HL-60 (cell line): Measurements from ENCODE around the gene KBTBD13.

Experiments
- DNase-seq, 2 experiments: peaks; one replicate each; pipeline ENCODE4 v3.0.0-alpha.2; 2010 to 2020; ENCODE audit warnings: low read depth in 1 of 2, low spot score in 1 of 2
- H3K27ac ChIP-seq: fragments of 250-450 bp; sonication (Bioruptor Pico); replicated peaks from 2 replicates; pipeline ENCODE4 v1.5.1; 2020; ENCODE audit warnings: mild to moderate bottlenecking, moderate library complexity
- H3K27me3 ChIP-seq: fragments of 250-450 bp; sonication (Bioruptor Pico); 2 replicates; pipeline ENCODE4 v1.5.1; 2021; ENCODE audit warnings: mild to moderate bottlenecking, moderate library complexity; ENCODE audit not compliant: insufficient read depth, poor library complexity, severe bottlenecking
- H3K4me3 ChIP-seq: replicated peaks from 2 replicates; pipeline ENCODE4 v1.5.1; 2011; ENCODE audit warnings: mild to moderate bottlenecking, control low read depth, low read length; ENCODE audit not compliant: insufficient read depth
- GABPA ChIP-seq: IDR thresholded peaks from 2 replicates; pipeline ENCODE4 v1.6.1; 2012; ENCODE audit warnings: low read depth
- POLR2AphosphoS5 ChIP-seq: IDR thresholded peaks from 2 replicates; pipeline ENCODE4 v1.6.1; 2012; ENCODE audit warnings: low read depth
- SPI1 ChIP-seq: IDR thresholded peaks from 2 replicates; pipeline ENCODE4 v1.6.1; 2012; ENCODE audit warnings: low read depth, mild to moderate bottlenecking, borderline replicate concordance
- TF ChIP-seq, protein P1 (sequence below): IDR thresholded peaks from 2 replicates; pipeline ENCODE4 v1.6.1; 2012; ENCODE audit warnings: low read depth; ENCODE audit not compliant: insufficient replicate concordance
- TF ChIP-seq, protein P2 (sequence below): IDR thresholded peaks from one replicate; pipeline ENCODE4 v1.5.1; 2011; ENCODE audit warnings: low read length, control low read depth, inconsistent platforms; ENCODE audit not compliant: insufficient read depth

KBTBD13 gene

DNA sequence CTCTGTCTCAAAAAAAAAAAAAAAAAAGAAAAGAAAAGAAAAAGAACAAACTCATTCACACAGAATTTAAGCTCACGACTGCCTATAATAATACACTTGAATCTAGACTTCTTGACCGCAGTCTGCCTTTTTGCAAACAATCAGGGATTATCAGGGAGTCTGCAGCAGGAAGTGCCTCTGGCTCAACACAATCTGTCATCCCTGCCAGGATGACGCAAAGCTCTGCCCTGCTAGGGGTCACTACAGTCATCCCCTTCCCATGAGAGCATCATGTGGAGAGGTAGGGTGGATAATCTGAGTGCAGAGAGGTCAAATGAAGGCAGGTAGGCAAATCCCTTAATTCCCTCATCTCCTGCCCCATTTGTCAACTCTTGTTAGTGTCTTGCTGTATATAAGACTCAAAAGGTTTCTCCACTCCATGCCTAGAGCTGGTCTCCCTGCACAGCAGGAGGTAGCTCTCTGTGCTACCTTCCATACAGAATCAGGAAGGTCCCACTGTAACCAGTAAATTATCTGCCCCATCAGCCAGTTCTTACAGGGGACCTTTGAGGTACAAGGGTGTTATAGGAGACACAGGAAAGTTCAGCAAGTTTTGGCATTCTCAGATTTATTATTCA lies 34.2 kb downstream of the KBTBD13 start:
- TF ChIP-seq, protein P1, sequence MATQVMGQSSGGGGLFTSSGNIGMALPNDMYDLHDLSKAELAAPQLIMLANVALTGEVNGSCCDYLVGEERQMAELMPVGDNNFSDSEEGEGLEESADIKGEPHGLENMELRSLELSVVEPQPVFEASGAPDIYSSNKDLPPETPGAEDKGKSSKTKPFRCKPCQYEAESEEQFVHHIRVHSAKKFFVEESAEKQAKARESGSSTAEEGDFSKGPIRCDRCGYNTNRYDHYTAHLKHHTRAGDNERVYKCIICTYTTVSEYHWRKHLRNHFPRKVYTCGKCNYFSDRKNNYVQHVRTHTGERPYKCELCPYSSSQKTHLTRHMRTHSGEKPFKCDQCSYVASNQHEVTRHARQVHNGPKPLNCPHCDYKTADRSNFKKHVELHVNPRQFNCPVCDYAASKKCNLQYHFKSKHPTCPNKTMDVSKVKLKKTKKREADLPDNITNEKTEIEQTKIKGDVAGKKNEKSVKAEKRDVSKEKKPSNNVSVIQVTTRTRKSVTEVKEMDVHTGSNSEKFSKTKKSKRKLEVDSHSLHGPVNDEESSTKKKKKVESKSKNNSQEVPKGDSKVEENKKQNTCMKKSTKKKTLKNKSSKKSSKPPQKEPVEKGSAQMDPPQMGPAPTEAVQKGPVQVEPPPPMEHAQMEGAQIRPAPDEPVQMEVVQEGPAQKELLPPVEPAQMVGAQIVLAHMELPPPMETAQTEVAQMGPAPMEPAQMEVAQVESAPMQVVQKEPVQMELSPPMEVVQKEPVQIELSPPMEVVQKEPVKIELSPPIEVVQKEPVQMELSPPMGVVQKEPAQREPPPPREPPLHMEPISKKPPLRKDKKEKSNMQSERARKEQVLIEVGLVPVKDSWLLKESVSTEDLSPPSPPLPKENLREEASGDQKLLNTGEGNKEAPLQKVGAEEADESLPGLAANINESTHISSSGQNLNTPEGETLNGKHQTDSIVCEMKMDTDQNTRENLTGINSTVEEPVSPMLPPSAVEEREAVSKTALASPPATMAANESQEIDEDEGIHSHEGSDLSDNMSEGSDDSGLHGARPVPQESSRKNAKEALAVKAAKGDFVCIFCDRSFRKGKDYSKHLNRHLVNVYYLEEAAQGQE, result no peak
- TF ChIP-seq, protein P2, sequence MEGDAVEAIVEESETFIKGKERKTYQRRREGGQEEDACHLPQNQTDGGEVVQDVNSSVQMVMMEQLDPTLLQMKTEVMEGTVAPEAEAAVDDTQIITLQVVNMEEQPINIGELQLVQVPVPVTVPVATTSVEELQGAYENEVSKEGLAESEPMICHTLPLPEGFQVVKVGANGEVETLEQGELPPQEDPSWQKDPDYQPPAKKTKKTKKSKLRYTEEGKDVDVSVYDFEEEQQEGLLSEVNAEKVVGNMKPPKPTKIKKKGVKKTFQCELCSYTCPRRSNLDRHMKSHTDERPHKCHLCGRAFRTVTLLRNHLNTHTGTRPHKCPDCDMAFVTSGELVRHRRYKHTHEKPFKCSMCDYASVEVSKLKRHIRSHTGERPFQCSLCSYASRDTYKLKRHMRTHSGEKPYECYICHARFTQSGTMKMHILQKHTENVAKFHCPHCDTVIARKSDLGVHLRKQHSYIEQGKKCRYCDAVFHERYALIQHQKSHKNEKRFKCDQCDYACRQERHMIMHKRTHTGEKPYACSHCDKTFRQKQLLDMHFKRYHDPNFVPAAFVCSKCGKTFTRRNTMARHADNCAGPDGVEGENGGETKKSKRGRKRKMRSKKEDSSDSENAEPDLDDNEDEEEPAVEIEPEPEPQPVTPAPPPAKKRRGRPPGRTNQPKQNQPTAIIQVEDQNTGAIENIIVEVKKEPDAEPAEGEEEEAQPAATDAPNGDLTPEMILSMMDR, result no peak
- TF ChIP-seq SPI1 (no peak), POLR2AphosphoS5 (no peak), GABPA (no peak)
- H3K27me3 ChIP-seq, result no peaks in the 10 kb centered on the region
- H3K4me3 ChIP-seq, result no peak overlapping the region
- DNase-seq, result no peak
- no peak overlapping the region for H3K27ac ChIP-seq

DNA sequence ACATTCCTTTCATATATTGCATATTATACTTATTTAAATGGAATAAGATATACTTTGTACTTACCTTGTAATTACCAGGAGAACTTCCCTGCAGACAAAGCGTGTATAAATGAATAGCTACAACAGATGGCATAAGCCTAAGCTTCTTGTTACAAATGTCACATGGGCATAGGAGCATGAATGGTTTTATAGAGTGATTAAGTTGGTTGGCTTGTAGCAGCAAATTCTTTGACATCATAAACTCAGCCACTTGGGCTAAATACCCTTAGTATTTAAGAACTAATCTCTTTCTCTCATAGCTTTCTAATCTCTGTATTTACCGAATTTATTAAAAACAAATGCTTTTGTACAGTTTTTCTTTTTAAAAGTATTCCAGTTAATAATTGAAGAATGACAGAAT lies 38.5 kb downstream of the KBTBD13 start, which contains the start of gene UBAP1L:
Gene UBAP1L (minus strand): TSS at position 115 of the 400 bp plus-strand sequence. CDS start 8,985 bp downstream, outside the sequence.
- DNase-seq, result no peak
- TF ChIP-seq, protein P2, result no peak
- TF ChIP-seq POLR2AphosphoS5 (no peak), SPI1 (no peak), GABPA (no peak)
- TF ChIP-seq, protein P1, result no peak

DNA sequence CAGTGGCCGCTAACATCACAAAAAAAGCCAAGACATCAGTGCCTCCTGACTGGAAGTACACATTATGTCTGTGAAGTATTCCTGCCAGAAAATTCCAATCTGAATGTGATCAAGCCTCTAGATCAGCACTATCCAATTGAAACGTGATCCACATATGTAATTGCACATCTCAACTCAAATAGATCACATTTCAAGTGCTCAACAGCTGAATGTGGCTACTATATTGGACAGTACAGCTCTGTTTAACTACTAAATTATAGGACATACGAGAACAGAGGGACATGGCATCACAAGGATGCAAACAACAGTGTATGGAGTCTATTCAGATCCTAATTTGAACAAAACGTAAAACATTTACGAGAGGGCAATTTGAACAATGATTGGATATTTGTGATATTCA lies 39.0 kb downstream of the KBTBD13 start:
- no peak for DNase-seq
- H3K27ac ChIP-seq, result no peak overlapping the region

More for the DNA sequence above, 38.5 kb downstream of the KBTBD13 start, which contains the start of gene UBAP1L:
- Histone ChIP-seq H3K27ac (no peak within 1 kb of the TSS), H3K27me3 (no peaks in the 10 kb centered on the region), H3K4me3 (no peak within 1 kb of the TSS)

More for the DNA sequence above, 39.0 kb downstream of the KBTBD13 start:
- Histone ChIP-seq H3K27me3 (no peaks in the 10 kb centered on the region), H3K4me3 (no peak overlapping the region)
- TF ChIP-seq POLR2AphosphoS5 (no peak), GABPA (no peak), SPI1 (no peak)
- TF ChIP-seq, protein P1, result no peak
- TF ChIP-seq, protein P2, result no peak
